ENCODE data around the gene HMOX1.

Gene HMOX1

GRCh38 chr22:35380537-35381423 is at the start of gene HMOX1:
TSS of gene HMOX1 (plus strand) at chr22:35381096. CDS start at chr22:35381174, 78 bp downstream.
- peak; percentile 52 for DNase-seq

GRCh38 chr22:35332278-35332677 is 48.6 kb upstream of the HMOX1 start:
- DNase-seq, result no peak

- no peak for DNase-seq
Observed at GRCh38 chr22:35333220-35333619, 47.7 kb upstream of the HMOX1 start.

- no peak for DNase-seq
Observed at GRCh38 chr22:35334004-35334403, 46.9 kb upstream of the HMOX1 start.

GRCh38 chr22:35335468-35335867 is 45.4 kb upstream of the HMOX1 start:
- DNase-seq, result no peak

- DNase-seq, result no peak
Observed at GRCh38 chr22:35335936-35336781, 44.7 kb upstream of the HMOX1 start.

- DNase-seq, result no peak
Observed at GRCh38 chr22:35337932-35338331, 43.0 kb upstream of the HMOX1 start.

- no peak for DNase-seq
Observed at GRCh38 chr22:35341090-35341874, 39.6 kb upstream of the HMOX1 start.

- no peak for DNase-seq
Observed at GRCh38 chr22:35342390-35342789, 38.5 kb upstream of the HMOX1 start.

- no peak for DNase-seq
Observed at GRCh38 chr22:35343664-35344550, 37.0 kb upstream of the HMOX1 start.

- DNase-seq, result no peak
Observed at GRCh38 chr22:35344956-35345690, 35.8 kb upstream of the HMOX1 start.

GRCh38 chr22:35345808-35346505 is 34.9 kb upstream of the HMOX1 start:
- DNase-seq, result no peak

- DNase-seq, result no peak
Observed at GRCh38 chr22:35346596-35347220, 34.2 kb upstream of the HMOX1 start.

GRCh38 chr22:35347462-35347861 is 33.4 kb upstream of the HMOX1 start:
- DNase-seq, result no peak

- DNase-seq, result no peak
Observed at GRCh38 chr22:35348026-35348590, 32.8 kb upstream of the HMOX1 start.

- no peak for DNase-seq
Observed at GRCh38 chr22:35348703-35349102, 32.2 kb upstream of the HMOX1 start.

GRCh38 chr22:35349368-35349703 is 31.6 kb upstream of the HMOX1 start:
- DNase-seq, result no peak

- no peak for DNase-seq
Observed at GRCh38 chr22:35349704-35350538, 31.0 kb upstream of the HMOX1 start.

All from CD4-positive, alpha-beta T cell treated with Interleukin-21 for 1 hour (primary cell).